ENCODE data around the gene DPH7. TPM values are rescaled to one million over a fixed set of nuclear protein-coding genes. Genes with fewer than 3 reads are reported as not detected.

Gene DPH7
- total and polyA plus RNA-seq, 2 experiments from 2014 or later, result 26.7 to 27.0 TPM

DNA sequence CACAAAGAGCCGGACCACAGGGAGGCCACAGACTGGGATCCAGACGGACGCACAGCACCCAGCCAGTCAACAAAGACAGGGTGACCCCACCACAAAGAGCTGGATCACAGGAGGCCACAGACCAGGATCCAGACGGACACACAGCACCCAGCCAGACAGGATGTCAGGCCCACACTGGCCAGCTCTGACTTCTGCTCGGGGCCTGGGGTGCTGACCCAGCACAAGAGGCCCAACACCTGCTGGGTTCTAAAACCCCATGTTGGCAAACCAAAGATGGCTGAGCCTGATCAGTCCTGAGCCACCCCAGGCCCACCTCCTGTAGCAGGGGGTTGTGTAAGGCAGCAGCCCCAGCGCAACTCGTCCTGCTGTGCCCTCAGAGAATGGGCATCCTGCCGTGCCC, 5.2 kb upstream of the DPH7 start:
- Histone ChIP-seq H3K9ac (no peak overlapping the region), H3K36me3 (ENCODE audit: low read depth) (peaks cover 22% of the 10 kb centered on the region; the same call in 1 of the 2 replicates), H3K4me1 (ENCODE audit: insufficient read depth) (peaks cover 8% of the 10 kb centered on the region; the same call in 1 of the 2 replicates), H3F3A (ENCODE audit: insufficient read depth) (no peaks in the 10 kb centered on the region), H3K4me3 (no peak overlapping the region), H3K9me3 (ENCODE audit: low read depth) (no peaks in the 10 kb centered on the region), H3K4me2 (ENCODE audit: unreplicated experiment) (no peak overlapping the region), H3K9me2 (ENCODE audit: insufficient read depth) (no peaks in the 10 kb centered on the region), H2AFZ (no peak overlapping the region), H3K27ac (no peak overlapping the region), H3K79me2 (ENCODE audit: insufficient read depth) (peaks cover 68% of the 10 kb centered on the region), H3K27me3 (replicated peaks; ENCODE audit: insufficient read depth) (no peaks in the 10 kb centered on the region), H4K20me1 (ENCODE audit: insufficient read depth) (no peaks in the 10 kb centered on the region)
- DNase-seq, result no peak
- WGBS, 2 experiments (ENCODE audit: low coverage in 1 of 2, low lambda C conversion rate in 2 of 2, missing lambda C conversion rate in 2 of 2), result 84 to 88% methylated on average over 6 to 8 of the region's 8 CpGs
- in situ Hi-C loops (cut with MboI), result no loop called here
- no peak for TF ChIP-seq EZH2 (IDR thresholded peaks at IDR 0.05; ENCODE audit: insufficient read depth, poor library complexity, severe bottlenecking)
- no peak for TF ChIP-seq EZH2phosphoT487 (IDR thresholded peaks at IDR 0.05; ENCODE audit: insufficient read depth, low read depth)

DNA sequence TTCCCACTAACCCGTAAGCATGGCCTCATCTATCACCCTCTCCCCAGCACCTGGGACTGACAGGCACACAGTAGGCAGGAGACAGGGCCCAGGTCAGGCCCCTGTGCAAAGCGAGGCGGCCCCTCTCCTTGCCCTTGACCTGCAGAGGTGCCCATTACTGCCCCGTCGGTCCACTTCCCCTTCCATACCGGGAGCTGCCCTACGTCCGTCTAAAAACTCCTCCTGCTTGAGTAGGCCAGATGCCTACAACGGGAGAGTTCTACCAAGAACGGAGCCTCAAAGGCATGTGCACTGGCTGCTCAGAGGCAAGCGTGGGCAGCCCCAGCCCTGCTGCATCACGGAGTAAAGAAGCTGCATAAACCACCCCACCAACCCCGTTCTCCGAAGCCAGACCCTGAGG, 4.6 kb upstream of the DPH7 start:
- H3K4me2 ChIP-seq (ENCODE audit: unreplicated experiment), result no peak overlapping the region
- no peaks in the 10 kb centered on the region for H3K9me3 ChIP-seq (ENCODE audit: low read depth)
- H3K27ac ChIP-seq, result no peak overlapping the region
- no peak for DNase-seq
- H3K79me2 ChIP-seq (ENCODE audit: insufficient read depth), result peaks cover 62% of the 10 kb centered on the region
- H3K4me1 ChIP-seq (ENCODE audit: insufficient read depth), result 0 out of 2 replicates have a peak, but pooled peaks cover 5% of the 10 kb centered on the region
- H3F3A ChIP-seq (ENCODE audit: insufficient read depth), result no peaks in the 10 kb centered on the region
- H3K9ac ChIP-seq, result no peak overlapping the region
- H3K27me3 ChIP-seq (replicated peaks; ENCODE audit: insufficient read depth), result no peaks in the 10 kb centered on the region
- H3K9me2 ChIP-seq (ENCODE audit: insufficient read depth), result no peaks in the 10 kb centered on the region
- peaks cover 22% of the 10 kb centered on the region; the same call in 1 of the 2 replicates for H3K36me3 ChIP-seq (ENCODE audit: low read depth)
- in situ Hi-C loops (cut with MboI), result no loop called here
- no peaks in the 10 kb centered on the region for H4K20me1 ChIP-seq (ENCODE audit: insufficient read depth)
- no peak overlapping the region for H3K4me3 ChIP-seq
- no peak overlapping the region for H2AFZ ChIP-seq
- WGBS, 2 experiments (ENCODE audit: low coverage in 1 of 2, low lambda C conversion rate in 2 of 2, missing lambda C conversion rate in 2 of 2), result 82 to 85% methylated on average over 14 of the region's 14 CpGs
- TF ChIP-seq EZH2 (IDR thresholded peaks at IDR 0.05; ENCODE audit: insufficient read depth, poor library complexity, severe bottlenecking) (no peak), EZH2phosphoT487 (IDR thresholded peaks at IDR 0.05; ENCODE audit: insufficient read depth, low read depth) (no peak)

DNA sequence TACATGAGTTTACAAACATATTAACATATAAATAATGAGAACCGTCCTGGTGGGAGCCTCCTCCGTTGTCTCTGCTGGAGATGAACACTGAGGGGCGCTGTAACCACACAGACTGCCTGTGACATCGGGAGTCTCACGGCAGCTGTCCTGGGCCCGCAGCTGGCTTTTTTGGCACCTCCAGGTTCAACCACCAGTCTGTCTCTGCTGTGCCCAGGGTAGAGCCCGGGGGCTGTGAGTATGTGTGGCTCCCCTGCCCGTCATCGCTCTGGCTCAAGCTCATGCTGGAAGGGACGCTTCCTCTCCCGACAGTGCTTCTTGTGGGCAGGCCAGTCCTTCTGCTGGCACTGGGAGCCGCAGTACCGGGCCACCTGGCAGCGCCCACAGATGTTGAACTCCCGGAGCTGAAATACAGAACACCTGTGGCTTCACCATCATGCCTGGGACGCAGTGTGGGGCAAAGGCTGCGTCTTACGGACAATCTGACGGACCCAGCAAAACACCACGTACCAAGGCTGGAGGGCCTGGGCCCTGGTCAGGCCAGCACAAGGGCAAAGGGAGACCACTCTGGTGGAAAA, 3.6 kb upstream of the DPH7 start:
- H3F3A ChIP-seq (ENCODE audit: insufficient read depth), result 0 out of 2 replicates have a peak, but pooled peaks cover 5% of the 10 kb centered on the region
- H3K27me3 ChIP-seq (replicated peaks; ENCODE audit: insufficient read depth), result no peaks in the 10 kb centered on the region
- in situ Hi-C loops (cut with MboI), result no loop called here
- peaks cover 15% of the 10 kb centered on the region; the same call in 1 of the 2 replicates for H3K36me3 ChIP-seq (ENCODE audit: low read depth)
- no peaks in the 10 kb centered on the region for H3K9me2 ChIP-seq (ENCODE audit: insufficient read depth)
- WGBS, 2 experiments (ENCODE audit: low coverage in 1 of 2, low lambda C conversion rate in 2 of 2, missing lambda C conversion rate in 2 of 2), result 82 to 84% methylated on average over 20 of the region's 20 CpGs
- peaks cover 62% of the 10 kb centered on the region for H3K79me2 ChIP-seq (ENCODE audit: insufficient read depth)
- no peak overlapping the region for H3K9ac ChIP-seq
- no peaks in the 10 kb centered on the region for H4K20me1 ChIP-seq (ENCODE audit: insufficient read depth)
- H3K27ac ChIP-seq, result no peak overlapping the region
- TF ChIP-seq EZH2 (IDR thresholded peaks at IDR 0.05; ENCODE audit: insufficient read depth, poor library complexity, severe bottlenecking) (no peak), EZH2phosphoT487 (IDR thresholded peaks at IDR 0.05; ENCODE audit: insufficient read depth, low read depth) (no peak)
- H3K4me3 ChIP-seq, result no peak overlapping the region
- peak; percentile 43 for DNase-seq
- H3K9me3 ChIP-seq (ENCODE audit: low read depth), result no peaks in the 10 kb centered on the region
- H3K4me2 ChIP-seq (ENCODE audit: unreplicated experiment), result no peak overlapping the region
- H2AFZ ChIP-seq, result no peak overlapping the region
- peaks cover 8% of the 10 kb centered on the region for H3K4me1 ChIP-seq (ENCODE audit: insufficient read depth)

DNA sequence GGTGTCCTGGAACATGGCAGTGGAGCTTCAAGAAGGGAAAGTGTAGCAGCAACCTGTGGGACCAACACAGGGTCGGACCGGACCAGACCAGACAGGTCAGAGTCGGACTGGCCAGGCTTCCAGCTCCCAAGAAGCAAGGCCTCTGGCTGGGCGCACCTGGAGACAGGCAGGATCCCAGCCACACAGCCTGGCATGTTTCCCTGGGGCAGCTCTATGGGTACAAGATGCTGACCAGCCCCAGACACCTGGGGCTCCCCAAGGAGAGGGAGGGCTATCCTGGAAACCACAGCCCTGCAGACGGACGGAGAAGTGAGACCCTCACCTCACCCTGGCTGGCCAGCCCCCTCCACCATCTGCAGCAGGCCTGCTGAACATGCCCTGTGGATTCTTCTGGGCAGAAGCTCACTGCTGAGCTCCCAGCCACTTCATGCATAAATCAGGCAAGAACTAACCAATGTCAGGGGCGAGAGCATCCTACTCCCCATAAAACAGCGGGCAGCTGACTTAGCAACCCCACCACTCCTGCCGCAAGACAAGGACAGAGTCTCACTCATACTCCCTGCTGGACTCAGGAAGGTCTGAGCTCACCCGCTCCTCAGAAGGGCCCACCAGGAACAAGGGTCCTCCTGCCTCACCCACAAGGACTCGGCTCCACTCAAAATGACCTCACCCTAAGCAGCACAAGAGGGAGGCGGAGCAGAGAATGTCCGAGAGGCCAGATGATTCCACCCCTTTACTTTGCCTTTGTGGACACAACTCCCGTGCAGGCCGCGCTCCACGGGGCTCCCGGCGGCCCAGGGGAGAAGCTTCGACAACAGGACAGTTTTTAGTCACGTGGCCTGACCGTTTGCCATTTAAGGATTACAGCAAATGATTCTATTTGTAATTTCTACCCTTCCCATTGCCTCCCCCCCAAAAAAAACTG, 2.9 kb upstream of the DPH7 start:
- no peak for DNase-seq
- no peaks in the 10 kb centered on the region for H3K9me3 ChIP-seq (ENCODE audit: low read depth)
- H3K9me2 ChIP-seq (ENCODE audit: insufficient read depth), result no peaks in the 10 kb centered on the region
- H3K27me3 ChIP-seq (replicated peaks; ENCODE audit: insufficient read depth), result no peaks in the 10 kb centered on the region
- H3K4me1 ChIP-seq (ENCODE audit: insufficient read depth), result peaks cover 13% of the 10 kb centered on the region
- no peak for TF ChIP-seq EZH2 (IDR thresholded peaks at IDR 0.05; ENCODE audit: insufficient read depth, poor library complexity, severe bottlenecking)
- no peak for TF ChIP-seq EZH2phosphoT487 (IDR thresholded peaks at IDR 0.05; ENCODE audit: insufficient read depth, low read depth)
- H2AFZ ChIP-seq, result no peak overlapping the region
- 0 out of 2 replicates have a peak, but pooled peaks cover 5% of the 10 kb centered on the region for H3F3A ChIP-seq (ENCODE audit: insufficient read depth)
- H3K9ac ChIP-seq, result no peak overlapping the region
- no peaks in the 10 kb centered on the region for H4K20me1 ChIP-seq (ENCODE audit: insufficient read depth)
- no peak overlapping the region for H3K4me3 ChIP-seq
- 90% methylated on average over 22 of the region's 22 CpGs for WGBS, 2 experiments (ENCODE audit: low coverage in 1 of 2, low lambda C conversion rate in 2 of 2, missing lambda C conversion rate in 2 of 2)
- peaks cover 7% of the 10 kb centered on the region; the same call in 1 of the 2 replicates for H3K36me3 ChIP-seq (ENCODE audit: low read depth)
- H3K27ac ChIP-seq, result no peak overlapping the region
- in situ Hi-C loops (cut with MboI), result no loop called here
- no peak overlapping the region for H3K4me2 ChIP-seq (ENCODE audit: unreplicated experiment)
- peaks cover 62% of the 10 kb centered on the region for H3K79me2 ChIP-seq (ENCODE audit: insufficient read depth)
